Activated CD8-positive, alpha-beta memory T cell treated with anti-CD3 and anti-CD28 coated beads, Interleukin-2, amount 10 ng/mL, durations not matched to agents 7 days and 5 days (primary cell): Measurements from ENCODE around the gene PPRC1. TPM values are rescaled to one million over a fixed set of nuclear protein-coding genes. Genes with fewer than 3 reads are reported as not detected.
A peak's percentile ranks its signal among the peaks of the same experiment; 100 is the strongest.

ENCODE experiments used
- ATAC-seq: fragments of 150-1000 bp; cut with Tn5 transposase; one replicate; pipeline ENCODE4 v1.10.0; 2021; ENCODE audit warnings: moderate library complexity
- CTCF ChIA-PET: fragments of 350-600 bp; sonication (Branson Sonifier 250); formaldehyde crosslinking; loops from one replicate; lab custom pipeline; 2021; ENCODE audit warnings: antibody characterized with exemption; lab: Charles Lee
- DNase-seq: peaks from one replicate; pipeline ENCODE4 v3.0.0-alpha.2; 2020
- H3K27ac Mint-ChIP-seq: one replicate; pipeline ENCODE4 v1.8.0; 2021; ENCODE audit warnings: mild to moderate bottlenecking, mixed read lengths
- H3K27me3 Mint-ChIP-seq: one replicate; pipeline ENCODE4 v1.8.0; 2021; ENCODE audit warnings: mixed read lengths
- H3K36me3 Mint-ChIP-seq: one replicate; pipeline ENCODE4 v1.8.0; 2021; ENCODE audit warnings: mild to moderate bottlenecking, mixed read lengths
- H3K4me1 Mint-ChIP-seq: one replicate; pipeline ENCODE4 v1.8.0; 2021; ENCODE audit warnings: mixed read lengths
- H3K4me3 Mint-ChIP-seq: one replicate; pipeline ENCODE4 v1.8.0; 2021; ENCODE audit warnings: mild to moderate bottlenecking, moderate library complexity, mixed read lengths
- H3K9me3 Mint-ChIP-seq: one replicate; pipeline ENCODE4 v1.8.0; 2022; ENCODE audit warnings: low read depth, mixed read lengths
- total RNA-seq, 2 experiments: library from RNA; stranded (reverse); gene quantifications; one replicate each; pipeline ENCODE4 v1.2.3, GENCODE V29; 2021

The PPRC1 gene
- total RNA-seq, 2 experiments from 2014 or later: 57.9 to 79.0 TPM

GRCh38 chr10:102140913-102141540 lies 8.2 kb downstream of the PPRC1 start:
- Mint-ChIP-seq H3K4me3 (no peak overlapping the region), H3K4me1 (peaks cover 13% of the 10 kb centered on the region), H3K27me3 (no peaks in the 10 kb centered on the region), H3K27ac (no peak overlapping the region), H3K9me3 (no peaks in the 10 kb centered on the region), H3K36me3 (peaks cover 55% of the 10 kb centered on the region)
- ATAC-seq (no peak), DNase-seq (no peak)
- CTCF ChIA-PET: no interaction called here

DNA sequence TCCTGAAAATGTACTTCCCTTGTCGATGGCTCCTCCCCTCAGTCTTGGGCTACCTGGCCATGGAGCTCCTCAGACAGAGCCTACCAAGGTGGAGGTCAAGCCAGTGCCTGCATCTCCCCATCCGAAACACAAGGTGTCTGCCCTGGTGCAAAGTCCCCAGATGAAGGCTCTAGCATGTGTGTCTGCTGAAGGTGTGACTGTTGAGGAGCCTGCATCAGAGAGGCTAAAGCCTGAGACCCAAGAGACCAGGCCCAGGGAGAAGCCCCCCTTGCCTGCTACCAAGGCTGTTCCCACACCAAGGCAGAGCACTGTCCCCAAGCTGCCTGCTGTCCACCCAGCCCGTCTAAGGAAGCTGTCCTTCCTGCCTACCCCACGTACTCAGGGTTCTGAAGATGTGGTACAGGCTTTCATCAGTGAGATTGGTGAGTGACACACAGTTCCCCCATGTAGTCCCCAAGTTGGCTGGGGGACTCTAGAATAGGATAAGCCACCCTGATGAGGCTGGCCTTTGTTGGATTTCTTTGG lies 8.8 kb downstream of the PPRC1 start:
- H3K27me3 Mint-ChIP-seq: no peaks in the 10 kb centered on the region
- no peak for ATAC-seq
- H3K9me3 Mint-ChIP-seq: no peaks in the 10 kb centered on the region
- no peak for DNase-seq
- H3K27ac Mint-ChIP-seq: no peak overlapping the region
- no peak overlapping the region for H3K4me3 Mint-ChIP-seq
- H3K36me3 Mint-ChIP-seq: peaks cover 57% of the 10 kb centered on the region
- CTCF ChIA-PET: no interaction called here
- H3K4me1 Mint-ChIP-seq: peaks cover 8% of the 10 kb centered on the region

DNA sequence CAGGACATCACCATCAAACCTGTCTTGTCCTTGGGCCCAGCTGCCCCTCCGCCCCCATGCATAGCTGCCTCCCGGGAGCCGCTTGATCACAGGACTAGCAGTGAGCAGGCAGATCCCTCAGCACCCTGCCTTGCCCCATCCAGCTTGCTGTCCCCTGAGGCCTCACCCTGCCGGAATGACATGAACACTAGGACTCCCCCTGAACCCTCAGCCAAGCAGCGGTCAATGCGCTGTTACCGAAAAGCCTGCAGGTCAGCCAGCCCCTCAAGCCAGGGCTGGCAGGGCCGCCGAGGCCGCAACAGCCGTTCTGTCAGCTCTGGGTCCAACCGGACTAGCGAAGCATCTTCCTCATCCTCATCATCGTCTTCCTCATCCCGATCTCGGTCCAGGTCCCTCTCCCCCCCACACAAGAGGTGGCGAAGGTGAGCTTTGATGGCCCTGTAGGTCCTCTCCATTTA lies 14.2 kb downstream of the PPRC1 start:
- Mint-ChIP-seq H3K9me3 (no peaks in the 10 kb centered on the region), H3K36me3 (peaks cover 61% of the 10 kb centered on the region), H3K27ac (peak overlapping the region; percentile 26), H3K4me1 (peaks cover 16% of the 10 kb centered on the region), H3K27me3 (no peaks in the 10 kb centered on the region), H3K4me3 (no peak overlapping the region)
- DNase-seq (no peak), ATAC-seq (no peak)
- CTCF ChIA-PET: interaction anchor here (0.6 kb wide), 1 partner anchor 83 kb away, joined by 3 read pairs; no protein-coding TSS in a partner anchor

- Mint-ChIP-seq H3K27ac (peak overlapping the region; percentile 26), H3K4me3 (no peak overlapping the region), H3K36me3 (peaks cover 61% of the 10 kb centered on the region), H3K4me1 (peaks cover 16% of the 10 kb centered on the region), H3K9me3 (no peaks in the 10 kb centered on the region), H3K27me3 (no peaks in the 10 kb centered on the region)
- ATAC-seq: no peak
- DNase-seq: no peak
- CTCF ChIA-PET: interaction anchor here (1.5 kb wide), 1 partner anchor 20 kb away, joined by 3 read pairs; no protein-coding TSS in a partner anchor
Observed at GRCh38 chr10:102147561-102147960, 14.7 kb downstream of the PPRC1 start.

- Mint-ChIP-seq H3K36me3 (peaks cover 60% of the 10 kb centered on the region), H3K9me3 (no peaks in the 10 kb centered on the region), H3K27me3 (no peaks in the 10 kb centered on the region), H3K4me1 (peaks cover 19% of the 10 kb centered on the region), H3K4me3 (no peak overlapping the region), H3K27ac (peak overlapping the region; percentile 17)
- CTCF ChIA-PET: interaction anchor here (1.5 to 4.0 kb wide), 2 partner anchors 16 to 21 kb away, joined by 3 to 23 read pairs; partner anchors contain the start of gene PPRC1
- DNase-seq (no peak), ATAC-seq (no peak)
Observed at GRCh38 chr10:102148275-102148674, 15.4 kb downstream of the PPRC1 start.

GRCh38 chr10:102150970-102151773 lies 18.3 kb downstream of the PPRC1 start:
- Mint-ChIP-seq H3K9me3 (no peaks in the 10 kb centered on the region), H3K27me3 (no peaks in the 10 kb centered on the region), H3K4me3 (peak overlapping the region; percentile 96), H3K4me1 (peaks cover 42% of the 10 kb centered on the region), H3K36me3 (peaks cover 56% of the 10 kb centered on the region), H3K27ac (peak overlapping the region; percentile 90)
- ATAC-seq (no peak), DNase-seq (no peak)
- CTCF ChIA-PET: interaction anchor here (0.8 to 4.0 kb wide), 10 partner anchors 13 to 299 kb away, joined by 3 to 26 read pairs (median 4); partner anchors contain the start of gene PPRC1

DNA sequence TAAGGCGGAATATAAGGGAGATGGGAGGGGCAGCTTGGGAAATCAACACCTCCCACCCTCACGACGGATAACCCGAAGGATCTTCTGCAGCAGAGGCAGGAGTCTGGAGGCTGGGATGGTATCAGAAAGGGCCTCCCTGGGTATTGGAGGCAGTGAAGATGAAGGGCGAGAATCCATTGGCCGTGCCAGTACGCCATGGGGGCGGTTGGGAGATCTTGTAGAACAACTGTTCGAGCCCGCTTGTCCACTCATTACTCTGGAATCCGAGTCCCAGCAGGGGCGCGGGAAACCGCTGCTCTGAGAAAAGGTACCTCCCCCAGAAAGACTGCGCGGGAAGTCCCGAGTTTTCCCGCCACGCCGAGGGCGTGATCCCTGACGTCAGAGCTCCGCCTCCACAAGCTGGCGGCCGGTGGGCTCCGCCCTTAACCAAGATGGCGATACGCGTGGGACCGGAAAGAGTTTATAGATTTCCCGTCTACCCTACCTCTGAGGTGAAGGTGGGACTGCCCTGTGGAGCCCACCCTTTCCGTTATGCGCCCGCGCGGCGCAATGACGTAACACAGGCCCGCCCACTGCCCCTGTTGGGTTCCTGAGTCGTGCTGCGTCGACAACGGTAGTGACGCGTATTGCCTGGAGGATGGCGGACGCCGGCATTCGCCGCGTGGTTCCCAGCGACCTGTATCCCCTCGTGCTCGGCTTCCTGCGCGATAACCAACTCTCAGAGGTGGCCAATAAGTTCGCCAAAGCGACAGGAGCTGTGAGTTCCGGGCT lies 19.1 kb downstream of the PPRC1 start, which contains the start of gene NOLC1:
Gene NOLC1, plus strand, starts transcription at position 616 of the 771 bp plus-strand sequence. Its CDS starts 22 bp downstream, at position 638.
- peak within 1 kb of the TSS; percentile 90 for H3K27ac Mint-ChIP-seq
- H3K36me3 Mint-ChIP-seq: peaks cover 60% of the 10 kb centered on the region
- H3K4me3 Mint-ChIP-seq: peak within 1 kb of the TSS; percentile 96
- CTCF ChIA-PET: interaction anchor here (0.6 to 4.0 kb wide), 12 partner anchors 14 to 328 kb away, joined by 3 to 26 read pairs (median 4); partner anchors contain the start of gene PPRC1
- no peaks in the 10 kb centered on the region for H3K27me3 Mint-ChIP-seq
- no peaks in the 10 kb centered on the region for H3K9me3 Mint-ChIP-seq
- peak; percentile 96 for ATAC-seq
- DNase-seq: peak; percentile 100
- peaks cover 45% of the 10 kb centered on the region for H3K4me1 Mint-ChIP-seq

GRCh38 chr10:102152545-102152890 lies 19.7 kb downstream of the PPRC1 start:
- CTCF ChIA-PET: interaction anchor here (0.6 to 4.0 kb wide), 11 partner anchors 15 to 327 kb away, joined by 3 to 26 read pairs (median 3); partner anchors contain the start of gene PPRC1
- H3K27me3 Mint-ChIP-seq: no peaks in the 10 kb centered on the region
- H3K9me3 Mint-ChIP-seq: no peaks in the 10 kb centered on the region
- H3K4me3 Mint-ChIP-seq: peak overlapping the region; percentile 96
- peaks cover 60% of the 10 kb centered on the region for H3K36me3 Mint-ChIP-seq
- DNase-seq (peak; percentile 68), ATAC-seq (peak; percentile 24)
- H3K27ac Mint-ChIP-seq: peak overlapping the region; percentile 90
- peaks cover 50% of the 10 kb centered on the region for H3K4me1 Mint-ChIP-seq

GRCh38 chr10:102153093-102153620 lies 20.3 kb downstream of the PPRC1 start:
- peak overlapping the region; percentile 90 for H3K27ac Mint-ChIP-seq
- H3K27me3 Mint-ChIP-seq: no peaks in the 10 kb centered on the region
- H3K4me1 Mint-ChIP-seq: peaks cover 50% of the 10 kb centered on the region
- H3K9me3 Mint-ChIP-seq: no peaks in the 10 kb centered on the region
- DNase-seq (no peak), ATAC-seq (no peak)
- H3K36me3 Mint-ChIP-seq: peaks cover 56% of the 10 kb centered on the region
- CTCF ChIA-PET: interaction anchor here (0.7 to 3.9 kb wide), 9 partner anchors 17 to 327 kb away, joined by 3 to 26 read pairs (median 4); partner anchors contain the start of gene PPRC1
- H3K4me3 Mint-ChIP-seq: peak overlapping the region; percentile 96

DNA sequence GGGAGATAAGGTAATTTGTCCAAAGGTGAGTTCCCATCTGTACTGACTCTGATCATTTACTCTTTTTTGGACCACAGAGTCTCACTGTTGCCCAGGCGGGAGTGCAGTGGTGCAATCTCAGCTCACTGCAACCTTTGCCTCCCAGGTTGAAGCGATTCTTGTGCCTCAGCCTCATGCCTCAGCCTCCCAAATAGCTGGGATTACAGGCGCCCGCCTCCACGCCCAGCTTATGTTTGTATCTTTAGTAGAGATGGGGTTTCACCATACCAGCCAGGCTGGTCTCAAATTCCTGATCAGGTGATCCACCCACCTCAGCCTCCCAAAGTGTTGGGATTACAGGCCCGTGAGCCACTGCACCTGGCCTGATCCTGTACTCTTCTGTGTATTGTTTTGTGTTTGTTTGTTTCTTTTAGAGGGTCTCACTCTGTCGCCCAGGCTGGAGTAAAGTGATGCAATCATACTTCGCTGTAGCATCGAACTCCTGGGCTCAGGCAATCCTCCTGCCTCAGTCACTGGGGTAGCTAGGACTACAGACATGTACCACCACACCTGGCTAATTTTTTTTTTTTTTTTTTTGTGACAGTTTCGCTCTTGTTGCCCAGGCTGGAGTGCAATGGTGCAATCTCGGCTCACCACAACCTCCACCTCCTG lies 21.8 kb downstream of the PPRC1 start:
- no peak for DNase-seq
- CTCF ChIA-PET: interaction anchor here (0.6 to 3.9 kb wide), 8 partner anchors 15 to 498 kb away, joined by 3 to 26 read pairs (median 4); partner anchors contain the start of gene PPRC1
- Mint-ChIP-seq H3K4me1 (peaks cover 50% of the 10 kb centered on the region), H3K36me3 (peaks cover 56% of the 10 kb centered on the region), H3K9me3 (no peaks in the 10 kb centered on the region), H3K4me3 (peak overlapping the region; percentile 50), H3K27me3 (no peaks in the 10 kb centered on the region), H3K27ac (peak overlapping the region; percentile 65)
- no peak for ATAC-seq

DNA sequence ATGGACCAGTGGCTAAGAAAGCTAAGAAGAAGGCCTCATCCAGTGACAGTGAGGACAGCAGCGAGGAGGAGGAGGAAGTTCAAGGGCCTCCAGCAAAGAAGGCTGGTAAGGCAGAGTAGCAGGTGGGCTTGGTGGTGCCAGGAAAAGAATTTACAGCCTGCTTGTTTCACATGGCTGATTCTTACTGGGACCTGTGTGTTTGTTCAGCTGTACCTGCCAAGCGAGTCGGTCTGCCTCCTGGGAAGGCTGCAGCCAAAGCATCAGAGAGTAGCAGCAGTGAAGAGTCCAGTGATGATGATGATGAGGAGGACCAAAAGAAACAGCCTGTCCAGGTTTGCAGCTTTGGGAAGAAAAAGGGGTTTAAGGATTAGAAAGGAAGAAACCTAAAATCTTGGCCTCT lies 24.4 kb downstream of the PPRC1 start:
- Mint-ChIP-seq H3K4me3 (no peak overlapping the region), H3K36me3 (peaks cover 60% of the 10 kb centered on the region), H3K27ac (peak overlapping the region; percentile 2), H3K27me3 (no peaks in the 10 kb centered on the region), H3K9me3 (no peaks in the 10 kb centered on the region), H3K4me1 (peaks cover 37% of the 10 kb centered on the region)
- DNase-seq: no peak
- ATAC-seq: no peak
- CTCF ChIA-PET: interaction anchor here (1.1 to 5.7 kb wide), 5 partner anchors 9 to 195 kb away, joined by 3 to 40 read pairs (median 6); no protein-coding TSS in a partner anchor
